NCI-H2081 treated with DMSO at 0.1 percent for 48 hours (cell line): Measurements from ENCODE around the gene TMEM184A.

Experiments
- DNase-seq: peaks from one replicate; lab custom pipeline; 2025; lab: John Stamatoyannopoulos, UW

The TMEM184A gene

DNA sequence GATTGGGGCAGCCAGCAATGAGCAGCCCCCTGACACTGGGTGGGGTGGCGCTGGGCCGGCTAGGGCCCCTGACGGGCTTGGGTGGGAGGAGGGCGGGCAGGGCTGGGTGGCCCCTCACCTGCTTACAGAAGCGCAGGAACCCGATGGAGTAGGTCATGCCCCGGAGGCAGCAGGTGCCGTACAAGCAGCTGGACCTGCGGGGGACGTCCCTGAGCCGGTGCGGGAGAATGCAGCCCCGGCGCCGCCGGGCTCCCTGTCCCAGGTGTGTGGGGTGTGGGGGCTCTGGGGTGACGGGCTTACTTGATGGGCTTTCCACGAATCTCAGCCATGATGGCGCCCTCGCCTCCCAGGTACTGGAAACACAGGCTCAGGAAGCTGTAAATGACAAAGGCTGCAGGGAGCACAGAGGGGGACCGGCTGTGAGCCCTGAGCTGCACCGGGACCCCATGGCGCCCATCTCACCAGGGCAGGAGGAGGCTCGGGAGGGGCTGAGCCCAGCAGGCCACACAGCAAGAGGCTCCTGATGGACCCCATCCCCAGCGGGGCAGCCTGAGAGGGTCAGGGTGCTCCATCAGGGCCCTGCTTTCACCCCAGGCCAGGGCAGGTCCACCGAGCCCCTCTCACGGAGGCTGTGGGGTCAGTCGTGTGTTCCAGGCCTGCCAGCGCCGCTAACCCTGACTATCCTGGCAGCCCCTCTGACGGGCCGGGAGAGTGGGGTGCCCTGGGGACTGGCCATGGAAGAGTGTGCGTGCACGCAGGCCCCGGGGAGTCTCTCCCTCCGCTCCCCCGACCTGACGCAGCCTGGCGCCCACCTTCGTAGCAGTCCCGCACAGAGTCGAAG lies 5.8 kb downstream of the TMEM184A start:
- no peak for DNase-seq

- DNase-seq, result no peak
Observed at GRCh38 chr7:1549357-1550004, 6.5 kb downstream of the TMEM184A start.

DNA sequence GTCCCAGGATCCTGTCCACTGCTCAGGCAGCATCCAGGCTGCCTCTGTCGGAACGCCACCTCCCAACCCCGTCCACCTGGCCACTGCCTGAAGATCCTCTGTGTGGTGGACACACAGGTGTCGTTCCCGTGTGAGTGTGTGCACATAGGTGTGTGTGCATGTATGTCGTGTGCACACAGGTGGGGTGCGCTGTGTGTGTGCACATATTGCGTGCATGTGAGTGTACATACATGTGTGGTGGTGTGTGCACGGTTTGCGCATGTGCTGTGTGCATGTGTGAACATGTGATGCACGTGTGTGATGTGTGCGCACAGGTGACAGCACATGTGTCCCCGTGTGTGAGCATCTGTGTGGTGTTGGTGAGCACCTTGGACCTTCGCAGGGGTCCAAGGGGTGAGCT lies 7.1 kb downstream of the TMEM184A start:
- DNase-seq, result no peak

- no peak for DNase-seq
Observed at GRCh38 chr7:1548438-1548831, 7.6 kb downstream of the TMEM184A start.

DNA sequence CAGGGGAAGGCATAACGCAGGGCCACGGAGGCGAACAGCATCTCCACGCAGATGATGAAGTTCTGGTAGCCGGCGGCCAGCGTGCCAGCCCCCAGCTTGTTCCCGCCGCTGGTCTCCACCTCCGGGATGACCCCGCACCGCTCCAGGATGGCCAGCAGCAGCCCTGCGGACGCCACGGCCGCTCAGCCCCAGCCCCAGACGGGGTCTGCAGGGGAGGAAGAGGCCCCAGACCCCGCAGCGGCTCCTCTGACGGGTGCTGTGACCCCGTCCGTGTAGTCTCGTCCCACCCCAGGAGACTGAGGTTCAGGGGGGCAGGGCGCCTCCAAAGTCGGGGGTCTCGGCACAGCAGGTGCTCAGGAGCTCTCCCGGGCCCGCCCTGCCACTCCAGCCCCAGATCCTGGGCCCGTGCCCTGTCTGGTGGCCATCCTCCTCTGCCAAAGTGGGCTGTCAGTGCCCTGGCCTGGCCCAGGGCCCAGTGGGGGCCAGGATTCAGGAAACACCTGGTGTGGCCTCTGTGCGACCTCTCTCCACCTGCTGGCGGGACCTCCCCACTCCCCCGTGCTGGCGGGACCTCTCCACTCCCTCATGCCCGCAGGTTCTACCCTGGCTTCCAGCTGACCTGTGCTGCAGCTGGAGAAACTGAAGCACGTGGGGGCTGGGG lies 8.1 kb downstream of the TMEM184A start:
- DNase-seq, result no peak

DNA sequence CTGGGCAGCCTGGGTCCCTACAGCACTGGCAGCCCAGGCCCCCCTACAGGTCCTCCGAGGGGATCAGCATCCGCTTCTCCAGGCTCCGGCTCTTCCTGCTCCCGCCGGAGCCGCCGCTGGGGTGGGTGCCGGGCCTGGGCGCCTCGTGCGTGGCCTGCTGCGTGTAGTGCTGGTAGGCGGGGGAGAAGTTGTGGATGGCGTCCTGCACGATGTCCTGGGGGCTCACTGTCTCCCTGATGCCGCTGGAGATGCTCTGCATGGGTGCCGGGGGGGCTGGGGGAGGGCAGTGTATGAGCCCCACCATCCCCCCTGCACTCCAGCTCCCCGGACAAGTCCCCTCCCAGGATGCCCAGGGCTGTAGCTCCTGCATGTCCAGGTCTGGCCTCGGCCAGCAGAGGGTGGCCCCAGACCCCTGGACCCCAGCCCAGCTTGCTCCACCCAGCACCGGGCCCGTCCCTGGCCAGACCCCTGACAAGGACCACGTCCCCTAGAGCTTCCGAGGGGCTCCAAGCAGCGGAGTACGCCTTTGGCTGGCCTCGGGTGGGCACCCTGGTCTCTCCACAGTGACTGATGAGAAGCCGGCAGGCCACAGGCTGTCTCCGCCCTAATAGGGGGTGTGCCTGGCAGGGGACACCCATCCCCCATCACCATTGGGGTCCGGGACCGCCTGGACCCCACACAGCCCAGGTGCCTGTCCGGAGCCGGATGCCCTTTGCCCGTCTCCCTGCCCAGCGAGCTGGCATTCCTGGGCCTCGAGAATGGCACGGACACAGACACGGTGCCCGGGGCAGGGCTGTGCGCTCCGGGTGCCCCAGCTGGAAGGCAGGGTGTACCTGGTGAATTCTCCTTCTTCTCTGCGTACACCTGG lies 8.9 kb downstream of the TMEM184A start:
- no peak for DNase-seq

- DNase-seq, result no peak
Observed at GRCh38 chr7:1546274-1546908, 9.6 kb downstream of the TMEM184A start.

GRCh38 chr7:1545417-1546246 lies 10.4 kb downstream of the TMEM184A start:
- no peak for DNase-seq

DNA sequence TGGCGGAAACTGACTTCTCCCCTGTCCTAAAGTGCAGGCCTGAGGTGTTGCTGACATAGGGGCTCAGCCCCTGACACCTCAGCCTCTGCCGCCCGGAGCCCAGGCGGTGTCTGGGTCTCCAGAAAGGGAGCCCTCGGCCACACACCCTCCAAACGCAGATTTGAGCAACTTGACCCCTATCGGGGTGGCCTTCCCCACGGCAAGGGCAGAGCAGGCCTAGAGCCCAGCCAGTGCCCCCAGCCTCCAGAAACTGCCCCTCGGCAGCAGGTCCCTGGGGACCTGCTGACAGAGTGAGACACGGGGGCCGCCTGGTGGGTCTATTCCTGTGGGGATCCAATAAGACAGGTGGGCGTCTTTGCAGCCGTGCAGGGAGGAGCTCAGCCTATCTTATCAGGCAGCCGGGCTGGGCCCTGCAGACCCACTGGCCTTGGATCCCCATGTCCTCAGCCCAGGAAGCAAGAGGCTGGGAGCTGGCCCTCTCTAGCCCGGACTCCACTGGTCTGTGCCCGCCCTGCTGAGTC lies 11.0 kb downstream of the TMEM184A start:
- DNase-seq, result no peak

- DNase-seq, result no peak
Observed at GRCh38 chr7:1544178-1544895, 11.7 kb downstream of the TMEM184A start.

- DNase-seq, result no peak
Observed at GRCh38 chr7:1543826-1544177, 12.2 kb downstream of the TMEM184A start.

GRCh38 chr7:1542841-1543747 lies 12.9 kb downstream of the TMEM184A start:
- DNase-seq, result no peak

DNA sequence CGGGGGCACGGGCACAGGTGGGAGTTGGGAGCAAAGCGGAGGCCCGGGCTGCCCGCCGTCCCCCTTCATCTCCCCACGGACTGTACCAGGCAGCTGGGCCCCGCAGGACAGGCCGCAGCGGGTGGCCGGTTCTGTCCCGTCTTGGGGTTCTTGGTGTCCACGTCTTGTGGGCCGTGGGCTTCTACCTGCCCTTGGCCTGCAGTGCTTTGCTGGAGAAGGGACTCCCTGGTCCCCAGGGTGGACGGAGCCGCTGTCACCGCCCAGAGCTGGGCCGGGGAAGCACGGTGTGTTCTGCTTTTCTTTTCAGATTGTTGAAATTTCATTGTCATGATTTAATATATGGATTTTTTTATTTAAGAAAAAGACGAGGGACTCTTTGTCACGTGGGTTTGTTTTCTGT lies 13.7 kb downstream of the TMEM184A start:
- DNase-seq, result no peak

DNA sequence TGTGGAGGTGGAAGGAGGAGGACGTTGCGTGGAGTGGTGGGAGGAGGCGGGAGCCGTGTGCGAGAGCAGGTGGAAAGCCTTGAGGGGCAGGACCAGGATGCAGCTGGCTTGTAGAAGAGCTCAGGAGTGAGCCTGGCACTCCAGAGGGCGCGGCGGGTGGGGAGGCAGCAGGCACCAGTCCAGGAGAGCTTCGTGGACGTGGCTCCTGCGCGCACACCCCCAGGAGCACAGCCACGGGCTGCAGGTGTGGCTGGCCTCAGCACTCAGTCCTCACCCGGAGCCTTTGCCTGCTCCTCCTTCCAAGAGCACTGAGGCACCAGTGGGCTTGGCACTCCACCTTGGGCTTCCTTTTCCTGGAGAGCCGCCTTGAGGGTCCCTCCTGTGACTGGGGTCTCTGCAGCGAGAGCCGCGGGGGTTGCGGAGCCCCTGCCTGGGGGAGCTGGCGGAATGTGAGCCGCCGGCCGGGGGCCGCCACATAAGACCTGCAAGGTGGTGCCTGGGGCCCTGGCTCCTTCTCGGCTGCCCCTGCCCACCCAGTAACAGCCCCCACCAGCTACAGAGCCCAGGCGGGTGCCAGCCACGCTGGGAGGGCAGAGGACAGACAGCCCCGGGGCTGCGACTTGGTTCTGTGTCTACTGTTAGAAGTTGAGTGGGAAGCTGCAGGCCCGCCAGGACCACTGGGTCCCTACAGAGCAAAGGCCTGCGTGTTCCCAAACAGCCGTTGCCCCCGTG lies 14.4 kb downstream of the TMEM184A start:
- DNase-seq, result no peak

DNA sequence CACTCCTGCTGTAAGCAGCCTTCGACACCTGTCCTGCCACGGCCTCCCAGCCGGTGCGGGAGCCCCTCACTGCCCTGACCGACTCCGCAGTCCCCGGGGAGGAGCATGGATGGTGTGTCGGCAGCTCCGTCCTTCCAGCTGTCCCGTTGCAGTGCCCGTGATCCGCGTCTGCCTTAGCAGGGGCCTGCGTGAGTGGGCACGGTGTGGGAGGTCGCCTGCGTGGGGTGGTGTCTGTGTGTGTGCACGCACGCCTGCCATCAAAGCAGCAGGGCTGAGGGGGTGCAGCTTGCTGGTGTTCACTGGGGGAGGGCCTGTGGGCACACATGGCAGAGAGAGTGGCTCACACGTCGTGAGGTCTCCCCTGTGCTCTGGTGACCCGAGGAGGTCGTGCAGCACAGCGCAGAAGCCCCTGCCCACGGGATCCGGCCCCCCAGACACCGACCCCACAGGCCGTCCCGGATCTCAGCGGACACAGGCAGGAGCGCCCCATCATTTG lies 15.2 kb downstream of the TMEM184A start:
- DNase-seq, result no peak

GRCh38 chr7:1539882-1540775 lies 15.9 kb downstream of the TMEM184A start:
- DNase-seq, result no peak
